ENCODE results near the gene SBNO1.
"Not testable (repeated sequence)": the region's sequence is repeated elsewhere in the genome, so short reads cannot be mapped to it uniquely, and the experiment has no call there.

Gene SBNO1

GRCh38 chr12:123268850-123269249 lies 95.8 kb downstream of the SBNO1 start:
- DNase-seq, result no peak

GRCh38 chr12:123267991-123268843 lies 96.4 kb downstream of the SBNO1 start:
- DNase-seq, result peak; percentile 77

GRCh38 chr12:123267335-123267920 lies 97.2 kb downstream of the SBNO1 start:
- peak; percentile 32 for DNase-seq

- DNase-seq, result no peak
Observed at GRCh38 chr12:123266679-123267277, 97.9 kb downstream of the SBNO1 start.

GRCh38 chr12:123265851-123266678 lies 98.6 kb downstream of the SBNO1 start:
- DNase-seq, result no peak

GRCh38 chr12:123264642-123265041 lies 100.0 kb downstream of the SBNO1 start:
- peak; percentile 40 for DNase-seq

- no peak for DNase-seq
Observed at GRCh38 chr12:123263196-123263817, 101.3 kb downstream of the SBNO1 start.

GRCh38 chr12:123261196-123261595 lies 103.5 kb downstream of the SBNO1 start:
- no peak for DNase-seq

- DNase-seq, result no peak
Observed at GRCh38 chr12:123260081-123260480, 104.6 kb downstream of the SBNO1 start.

- DNase-seq, result no peak
Observed at GRCh38 chr12:123258593-123258992, 106.1 kb downstream of the SBNO1 start.

- no peak for DNase-seq
Observed at GRCh38 chr12:123254853-123255446, 109.7 kb downstream of the SBNO1 start.

- no peak for DNase-seq
Observed at GRCh38 chr12:123253641-123254459, 110.8 kb downstream of the SBNO1 start.

GRCh38 chr12:123252365-123252764 lies 112.3 kb downstream of the SBNO1 start:
- DNase-seq, result not testable (repeated sequence)

- no peak for DNase-seq
Observed at GRCh38 chr12:123251403-123252076, 113.1 kb downstream of the SBNO1 start.

- DNase-seq, result no peak
Observed at GRCh38 chr12:123250471-123251383, 113.9 kb downstream of the SBNO1 start.

GRCh38 chr12:123248996-123249741 lies 115.5 kb downstream of the SBNO1 start:
- not testable (repeated sequence) for DNase-seq

- DNase-seq, result not testable (repeated sequence)
Observed at GRCh38 chr12:123248129-123248528, 116.5 kb downstream of the SBNO1 start.

- DNase-seq, result no peak
Observed at GRCh38 chr12:123245678-123246077, 119.0 kb downstream of the SBNO1 start.

Measured in eye (tissue), 1 donor.